Natural killer cell (primary cell): ENCODE measurements around the gene CPLANE1. TPM values are rescaled to one million over a fixed set of nuclear protein-coding genes. Genes with fewer than 3 reads are reported as not detected.

Experiments
- ATAC-seq, 3 donors: fragments of 150-1000 bp in 2 of 3; fragments of 200-7000 bp in 1 of 3; cut with Tn5 transposase; 1 replicate in 1 of 3; 2 replicates in 2 of 3; pipeline ENCODE4 v1.10.0; 2021; ENCODE audit warnings: mild to moderate bottlenecking in 2 of 3, moderate library complexity in 2 of 3
- DNase-seq, 2 donors: peaks; one replicate each; pipeline versions ENCODE4 v3.0.0 to v3.0.0-alpha.2; 2013 to 2021; ENCODE audit warnings: mixed read lengths in 1 of 2
- H3K27ac ChIP-seq: one replicate; pipeline ENCODE4 v1.5.1; 2013; ENCODE audit warnings: mild to moderate bottlenecking, low read length
- H3K27me3 ChIP-seq: one replicate; pipeline ENCODE4 v1.6.1; 2013; ENCODE audit warnings: low read length; ENCODE audit not compliant: control insufficient read depth, insufficient read depth
- H3K36me3 ChIP-seq: one replicate; pipeline ENCODE4 v1.6.1; 2013; ENCODE audit warnings: low read length; ENCODE audit not compliant: control insufficient read depth, insufficient read depth
- H3K4me1 ChIP-seq: one replicate; pipeline ENCODE4 v1.6.1; 2013; ENCODE audit warnings: low read length; ENCODE audit not compliant: control insufficient read depth, insufficient read depth
- H3K4me3 ChIP-seq: one replicate; pipeline ENCODE4 v1.5.1; 2013; ENCODE audit warnings: low read length
- H3K9me3 ChIP-seq: one replicate; pipeline ENCODE4 v1.6.1; 2013; ENCODE audit warnings: low read length; ENCODE audit not compliant: control insufficient read depth, insufficient read depth
- H3K27ac Mint-ChIP-seq, 2 donors: one replicate each; pipeline ENCODE4 v1.8.0; 2022; ENCODE audit warnings: mild to moderate bottlenecking in 2 of 2, mixed read lengths in 2 of 2, moderate library complexity in 1 of 2
- H3K27me3 Mint-ChIP-seq, 2 donors: one replicate each; pipeline ENCODE4 v1.8.0; 2022; ENCODE audit warnings: low read depth in 2 of 2, mixed read lengths in 2 of 2
- H3K36me3 Mint-ChIP-seq: one replicate; pipeline ENCODE4 v1.8.0; 2022; ENCODE audit warnings: mixed read lengths
- H3K4me1 Mint-ChIP-seq, 2 donors: one replicate each; pipeline ENCODE4 v1.8.0; 2022; ENCODE audit warnings: mixed read lengths in 2 of 2
- H3K4me3 Mint-ChIP-seq: one replicate; pipeline ENCODE4 v1.8.0; 2022; ENCODE audit warnings: mild to moderate bottlenecking, moderate library complexity, mixed read lengths
- H3K9me3 Mint-ChIP-seq, 2 donors: one replicate each; pipeline ENCODE4 v1.8.0; 2022; ENCODE audit warnings: mixed read lengths in 2 of 2
- WGBS: methylation state at CpG from one replicate; pipeline ENCODE4 v1.1.7; 2013; ENCODE audit warnings: missing lambda C conversion rate; ENCODE audit not compliant: insufficient coverage; 5-methylcytosine and 5-hydroxymethylcytosine counted together
- intact Hi-C: fragments of 100-400 bp; cut with micrococcal nuclease; formaldehyde crosslinking; loops from one replicate; pipeline ENCODE4 v1.14.2; 2022
- total RNA-seq, 4 donors: library from RNA; stranded (reverse); fragments of 120-200 nt in 1 of 4; gene quantifications; one replicate each; pipeline versions ENCODE4 v1.2.3 to v1.2.4, GENCODE V29; 2013 to 2022
- TF ChIP-seq, protein P1 (sequence below): fragments of 200-600 bp; IDR thresholded peaks from one replicate; pipeline ENCODE4 v1.8.0; 2022; ENCODE audit warnings: antibody characterized with exemption

CPLANE1 gene
- total RNA-seq, 3 donors from 2014 or later (not counting 1 experiment from before 2014, with no cell fraction given) = 19.3 to 24.7 (median 19.4) TPM

GRCh38 chr5:37111426-37112382 is 137.5 kb downstream of the CPLANE1 start:
- Mint-ChIP-seq H3K9me3 (no peaks in the 10 kb centered on the region), H3K4me3 (peak overlapping the region; percentile 75), H3K36me3 (peaks cover 10% of the 10 kb centered on the region), H3K27me3 (no peaks in the 10 kb centered on the region), H3K4me1 (peaks cover 21 to 22% of the 10 kb centered on the region in 2 donors), H3K27ac (peak overlapping the region; percentile 47 to 87)
- intact Hi-C loops = no loop called here
- H3K36me3 ChIP-seq = peaks cover 11% of the 10 kb centered on the region
- peaks cover 7% of the 10 kb centered on the region for H3K4me1 ChIP-seq
- ATAC-seq (peak; percentile 81 to 86 (median 83)), DNase-seq (peak in 1 of 2 donors; percentile 64)
- no peaks in the 10 kb centered on the region for H3K9me3 ChIP-seq
- H3K27me3 ChIP-seq = no peaks in the 10 kb centered on the region
- peak overlapping the region; percentile 6 for H3K27ac ChIP-seq
- H3K4me3 ChIP-seq = peak overlapping the region; percentile 6
- WGBS = 6% methylated on average over 4 of the region's 4 CpGs
- TF ChIP-seq, protein P1, sequence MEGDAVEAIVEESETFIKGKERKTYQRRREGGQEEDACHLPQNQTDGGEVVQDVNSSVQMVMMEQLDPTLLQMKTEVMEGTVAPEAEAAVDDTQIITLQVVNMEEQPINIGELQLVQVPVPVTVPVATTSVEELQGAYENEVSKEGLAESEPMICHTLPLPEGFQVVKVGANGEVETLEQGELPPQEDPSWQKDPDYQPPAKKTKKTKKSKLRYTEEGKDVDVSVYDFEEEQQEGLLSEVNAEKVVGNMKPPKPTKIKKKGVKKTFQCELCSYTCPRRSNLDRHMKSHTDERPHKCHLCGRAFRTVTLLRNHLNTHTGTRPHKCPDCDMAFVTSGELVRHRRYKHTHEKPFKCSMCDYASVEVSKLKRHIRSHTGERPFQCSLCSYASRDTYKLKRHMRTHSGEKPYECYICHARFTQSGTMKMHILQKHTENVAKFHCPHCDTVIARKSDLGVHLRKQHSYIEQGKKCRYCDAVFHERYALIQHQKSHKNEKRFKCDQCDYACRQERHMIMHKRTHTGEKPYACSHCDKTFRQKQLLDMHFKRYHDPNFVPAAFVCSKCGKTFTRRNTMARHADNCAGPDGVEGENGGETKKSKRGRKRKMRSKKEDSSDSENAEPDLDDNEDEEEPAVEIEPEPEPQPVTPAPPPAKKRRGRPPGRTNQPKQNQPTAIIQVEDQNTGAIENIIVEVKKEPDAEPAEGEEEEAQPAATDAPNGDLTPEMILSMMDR = no peak

DNA sequence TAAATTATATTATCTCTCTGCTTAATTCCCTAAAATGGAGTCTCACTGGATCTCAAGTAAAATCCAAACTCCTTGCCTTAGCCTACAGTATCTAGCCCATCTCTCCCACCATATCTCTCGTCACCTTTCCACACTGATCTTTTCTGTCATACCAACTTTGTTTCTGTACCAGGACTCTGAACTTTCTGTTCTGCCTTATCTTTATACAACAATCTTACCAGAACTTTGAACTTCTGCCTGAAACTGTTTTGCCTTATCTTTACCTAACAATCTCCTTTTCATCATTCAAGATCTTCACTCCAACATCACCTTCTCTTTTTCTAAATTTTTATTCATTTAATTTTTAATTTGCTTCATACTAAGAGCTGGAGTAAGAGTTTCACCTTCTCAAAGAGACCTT is 139.0 kb downstream of the CPLANE1 start:
- no peak overlapping the region for H3K27ac ChIP-seq
- WGBS = 94% methylated on average over 1 of the region's 1 CpG
- H3K4me3 Mint-ChIP-seq = no peak overlapping the region
- TF ChIP-seq, protein P1 = no peak
- peaks cover 21 to 22% of the 10 kb centered on the region in 2 donors for H3K4me1 Mint-ChIP-seq
- no peak overlapping the region for H3K4me3 ChIP-seq
- H3K4me1 ChIP-seq = peaks cover 7% of the 10 kb centered on the region
- ATAC-seq (no peak), DNase-seq (no peak)
- peak overlapping the region in 1 of 2 donors; percentile 2 for H3K27ac Mint-ChIP-seq
- no peaks in the 10 kb centered on the region for H3K9me3 Mint-ChIP-seq
- peaks cover 10% of the 10 kb centered on the region for H3K36me3 Mint-ChIP-seq
- intact Hi-C loops = no loop called here
- no peaks in the 10 kb centered on the region for H3K27me3 ChIP-seq
- no peaks in the 10 kb centered on the region for H3K9me3 ChIP-seq
- H3K27me3 Mint-ChIP-seq = no peaks in the 10 kb centered on the region
- H3K36me3 ChIP-seq = peaks cover 10% of the 10 kb centered on the region

DNA sequence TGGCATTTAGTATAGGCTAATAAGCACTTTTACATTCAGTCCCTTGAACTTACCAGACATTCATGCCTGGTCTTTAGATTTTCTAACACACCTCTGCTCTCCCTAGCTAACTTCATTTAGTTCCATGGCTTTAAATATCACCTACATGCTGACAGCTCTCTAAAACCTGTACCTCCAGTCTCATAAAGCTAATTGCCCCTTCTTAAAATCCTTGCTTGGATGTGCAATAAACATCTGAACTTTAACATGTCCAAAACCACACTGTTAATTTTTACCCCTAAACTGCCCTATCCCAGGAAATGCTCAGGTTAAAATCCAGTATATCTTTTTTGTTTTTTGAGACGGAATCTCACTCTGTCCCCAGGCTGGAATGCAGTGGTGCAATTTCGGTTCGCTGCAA is 139.8 kb downstream of the CPLANE1 start:
- TF ChIP-seq, protein P1 = no peak
- 98% methylated on average over 3 of the region's 3 CpGs for WGBS
- peaks cover 21 to 22% of the 10 kb centered on the region in 2 donors for H3K4me1 Mint-ChIP-seq
- DNase-seq (no peak), ATAC-seq (no peak)
- H3K27me3 Mint-ChIP-seq = no peaks in the 10 kb centered on the region
- no peak overlapping the region for H3K4me3 Mint-ChIP-seq
- no peak overlapping the region for H3K4me3 ChIP-seq
- no peaks in the 10 kb centered on the region for H3K9me3 ChIP-seq
- no peak overlapping the region for H3K27ac ChIP-seq
- no peak overlapping the region for H3K27ac Mint-ChIP-seq
- H3K9me3 Mint-ChIP-seq = no peaks in the 10 kb centered on the region
- H3K4me1 ChIP-seq = peaks cover 7% of the 10 kb centered on the region
- H3K36me3 Mint-ChIP-seq = peaks cover 10% of the 10 kb centered on the region
- H3K27me3 ChIP-seq = no peaks in the 10 kb centered on the region
- intact Hi-C loops = no loop called here
- H3K36me3 ChIP-seq = peaks cover 6% of the 10 kb centered on the region
